GM12872 (cell line): Measurements from ENCODE around the gene ZSCAN10.

Experiments used
- CTCF ChIP-seq: IDR thresholded peaks from 3 replicates; pipeline ENCODE4 v1.5.1; 2011; ENCODE audit warnings: low read depth, mild to moderate bottlenecking, low read length, moderate library complexity; ENCODE audit not compliant: insufficient read depth

ZSCAN10 gene

GRCh38 chr16:3062553-3062952, 36.5 kb downstream of the ZSCAN10 start:
- no peak for TF ChIP-seq CTCF

GRCh38 chr16:3060339-3061127, 38.6 kb downstream of the ZSCAN10 start:
- TF ChIP-seq CTCF, result no peak

GRCh38 chr16:3059723-3060242, 39.3 kb downstream of the ZSCAN10 start:
- no peak for TF ChIP-seq CTCF

- peak; percentile 77 for TF ChIP-seq CTCF
Measured at GRCh38 chr16:3059041-3059722, 39.9 kb downstream of the ZSCAN10 start.

GRCh38 chr16:3058139-3059030, 40.7 kb downstream of the ZSCAN10 start:
- TF ChIP-seq CTCF, result no peak

- TF ChIP-seq CTCF, result no peak
Measured at GRCh38 chr16:3057181-3058138, 41.6 kb downstream of the ZSCAN10 start.
